Loucy (cell line): ENCODE measurements around the gene ACSBG1.

ENCODE experiments used
- CTCF ChIP-seq: fragments of 200-600 bp; sonication (generic); conservative IDR thresholded peaks from 2 replicates; pipeline ENCODE4 v1.5.1; 2014; ENCODE audit warnings: mild to moderate bottlenecking, antibody characterized with exemption, low read length
- EZH2phosphoT487 ChIP-seq: fragments of 200-600 bp; IDR thresholded peaks from 2 replicates; pipeline ENCODE4 v1.6.1; 2018; ENCODE audit warnings: antibody characterized with exemption, mild to moderate bottlenecking, moderate library complexity, borderline replicate concordance

- TF ChIP-seq CTCF = no peak
- TF ChIP-seq EZH2phosphoT487 = no peak
Measured at GRCh38 chr15:78212008-78212407, 22.4 kb downstream of the ACSBG1 start.
